HUES64 (cell line): Measurements from ENCODE around the gene GRM7.

Experiments
- H3K27ac ChIP-seq: 2 replicates; pipeline ENCODE4 v1.7.0; 2013; ENCODE audit warnings: low read depth, low read length, inconsistent platforms
- H3K27me3 ChIP-seq: 2 replicates; pipeline ENCODE4 v1.6.1; 2013; ENCODE audit warnings: mild to moderate bottlenecking, low read length; ENCODE audit not compliant: insufficient read depth
- H3K36me3 ChIP-seq: 2 replicates; pipeline ENCODE4 v1.6.1; 2013; ENCODE audit warnings: mild to moderate bottlenecking, low read length; ENCODE audit not compliant: insufficient read depth
- H3K4me1 ChIP-seq: 2 replicates; pipeline ENCODE4 v1.6.1; 2013; ENCODE audit warnings: mild to moderate bottlenecking, low read length, moderate library complexity; ENCODE audit not compliant: insufficient read depth
- H3K4me3 ChIP-seq: 2 replicates; pipeline ENCODE4 v1.5.1; 2013; ENCODE audit warnings: mild to moderate bottlenecking, low read length, moderate library complexity
- H3K9ac ChIP-seq: 2 replicates; pipeline ENCODE4 v1.6.1; 2013; ENCODE audit warnings: mild to moderate bottlenecking, low read depth, low read length
- H3K9me3 ChIP-seq: 2 replicates; pipeline ENCODE4 v1.6.1; 2013; ENCODE audit warnings: low read depth, low read length; ENCODE audit not compliant: insufficient read depth
- WGBS: fragments of 150-250, 120-280 bp; methylation state at CpG from one replicate; pipeline ENCODE4 v1.1.7; 2013; ENCODE audit warnings: missing lambda C conversion rate; 5-methylcytosine and 5-hydroxymethylcytosine counted together

GRM7 gene

GRCh38 chr3:7651274-7651673 lies 790.4 kb downstream of the GRM7 start:
- no peak overlapping the region for H3K9ac ChIP-seq
- H3K27ac ChIP-seq = no peak overlapping the region; the same call in 1 of the 2 replicates
- H3K9me3 ChIP-seq = no peaks in the 10 kb centered on the region
- H3K4me3 ChIP-seq = no peak overlapping the region
- 62% methylated on average over 2 of the region's 2 CpGs for WGBS
- H3K36me3 ChIP-seq = no peaks in the 10 kb centered on the region
- H3K27me3 ChIP-seq = no peaks in the 10 kb centered on the region
- H3K4me1 ChIP-seq = peaks cover 8% of the 10 kb centered on the region; the same call in 1 of the 2 replicates

GRCh38 chr3:7657214-7658112 lies 796.5 kb downstream of the GRM7 start:
- WGBS = 100% methylated on average over 3 of the region's 4 CpGs
- H3K9me3 ChIP-seq = no peaks in the 10 kb centered on the region

GRCh38 chr3:7658294-7658693 lies 797.4 kb downstream of the GRM7 start:
- H3K4me1 ChIP-seq = no peaks in the 10 kb centered on the region
- no peak overlapping the region for H3K27ac ChIP-seq
- H3K36me3 ChIP-seq = no peaks in the 10 kb centered on the region
- 96% methylated on average over 3 of the region's 3 CpGs for WGBS
- H3K9me3 ChIP-seq = no peaks in the 10 kb centered on the region
- H3K4me3 ChIP-seq = no peak overlapping the region
- H3K9ac ChIP-seq = no peak overlapping the region
- no peaks in the 10 kb centered on the region for H3K27me3 ChIP-seq

More at GRCh38 chr3:7657214-7658112, 796.5 kb downstream of the GRM7 start:
- H3K27ac ChIP-seq = no peak overlapping the region
- no peaks in the 10 kb centered on the region for H3K36me3 ChIP-seq
- H3K9ac ChIP-seq = no peak overlapping the region
- no peak overlapping the region for H3K4me3 ChIP-seq
- H3K27me3 ChIP-seq = no peaks in the 10 kb centered on the region
- no peaks in the 10 kb centered on the region for H3K4me1 ChIP-seq

- Histone ChIP-seq H3K9me3 (no peaks in the 10 kb centered on the region), H3K27me3 (no peaks in the 10 kb centered on the region), H3K4me1 (no peaks in the 10 kb centered on the region), H3K36me3 (no peaks in the 10 kb centered on the region), H3K4me3 (no peak overlapping the region), H3K27ac (no peak overlapping the region), H3K9ac (no peak overlapping the region)
- WGBS = 100% methylated on average over 1 of the region's 1 CpG
These were observed 798.2 kb downstream of the GRM7 start for GRCh38 chr3:7659079-7659478.

GRCh38 chr3:7663771-7664170 lies 802.9 kb downstream of the GRM7 start:
- Histone ChIP-seq H3K27me3 (no peaks in the 10 kb centered on the region), H3K4me1 (no peaks in the 10 kb centered on the region), H3K9me3 (no peaks in the 10 kb centered on the region), H3K27ac (no peak overlapping the region), H3K4me3 (no peak overlapping the region), H3K36me3 (no peaks in the 10 kb centered on the region), H3K9ac (no peak overlapping the region)
- WGBS = over 99% methylated on average over 4 of the region's 4 CpGs

- Histone ChIP-seq H3K27me3 (no peaks in the 10 kb centered on the region), H3K9ac (no peak overlapping the region), H3K27ac (no peak overlapping the region), H3K4me3 (no peak overlapping the region), H3K36me3 (no peaks in the 10 kb centered on the region), H3K4me1 (no peaks in the 10 kb centered on the region), H3K9me3 (no peaks in the 10 kb centered on the region)
- no CpG with 5 or more reads among the region's 1 CpG for WGBS
These were observed 806.9 kb downstream of the GRM7 start for GRCh38 chr3:7667774-7668173.

- no peak overlapping the region for H3K9ac ChIP-seq
- no peak overlapping the region for H3K27ac ChIP-seq
- no peaks in the 10 kb centered on the region for H3K9me3 ChIP-seq
- no peaks in the 10 kb centered on the region for H3K36me3 ChIP-seq
- H3K27me3 ChIP-seq = no peaks in the 10 kb centered on the region
- no peaks in the 10 kb centered on the region for H3K4me1 ChIP-seq
- 98% methylated on average over 3 of the region's 3 CpGs for WGBS
- H3K4me3 ChIP-seq = no peak overlapping the region
These were observed 808.7 kb downstream of the GRM7 start for GRCh38 chr3:7669641-7670040.

GRCh38 chr3:7678521-7678920 lies 817.6 kb downstream of the GRM7 start:
- 93% methylated on average over 3 of the region's 3 CpGs for WGBS
- H3K27me3 ChIP-seq = no peaks in the 10 kb centered on the region
- H3K4me1 ChIP-seq = peaks cover 12% of the 10 kb centered on the region
- no peaks in the 10 kb centered on the region for H3K9me3 ChIP-seq
- H3K27ac ChIP-seq = no peak overlapping the region
- no peak overlapping the region for H3K9ac ChIP-seq
- H3K4me3 ChIP-seq = no peak overlapping the region
- H3K36me3 ChIP-seq = no peaks in the 10 kb centered on the region

- 58% methylated on average over 3 of the region's 4 CpGs for WGBS
- H3K27ac ChIP-seq = peak overlapping the region; percentile 93; the same call in 1 of the 2 replicates
These were observed 821.9 kb downstream of the GRM7 start for GRCh38 chr3:7682822-7683229.

GRCh38 chr3:7683426-7683825 lies 822.5 kb downstream of the GRM7 start:
- peak overlapping the region; percentile 93; the same call in 1 of the 2 replicates for H3K27ac ChIP-seq
- H3K9me3 ChIP-seq = peaks cover 6% of the 10 kb centered on the region; the same call in 1 of the 2 replicates
- H3K36me3 ChIP-seq = no peaks in the 10 kb centered on the region
- no peaks in the 10 kb centered on the region for H3K27me3 ChIP-seq
- no peak overlapping the region for H3K4me3 ChIP-seq
- no CpG with 5 or more reads among the region's 1 CpG for WGBS
- peak overlapping the region; percentile 3; the same call in 1 of the 2 replicates for H3K9ac ChIP-seq
- H3K4me1 ChIP-seq = peaks cover 20% of the 10 kb centered on the region

More at GRCh38 chr3:7682822-7683229, 821.9 kb downstream of the GRM7 start:
- H3K9me3 ChIP-seq = peaks cover 6% of the 10 kb centered on the region; the same call in 1 of the 2 replicates
- H3K27me3 ChIP-seq = no peaks in the 10 kb centered on the region
- H3K4me3 ChIP-seq = no peak overlapping the region
- no peaks in the 10 kb centered on the region for H3K36me3 ChIP-seq
- H3K4me1 ChIP-seq = peaks cover 20% of the 10 kb centered on the region
- 0 out of 2 replicates have a peak overlapping the region, but pooled peaks have one; percentile 3 for H3K9ac ChIP-seq

GRCh38 chr3:7684182-7684715 lies 823.3 kb downstream of the GRM7 start:
- 87% methylated on average over 1 of the region's 1 CpG for WGBS
- Histone ChIP-seq H3K9ac (no peak overlapping the region), H3K9me3 (peaks cover 6% of the 10 kb centered on the region; the same call in 1 of the 2 replicates), H3K36me3 (no peaks in the 10 kb centered on the region), H3K27ac (no peak overlapping the region; the same call in 1 of the 2 replicates), H3K27me3 (no peaks in the 10 kb centered on the region), H3K4me1 (peaks cover 20% of the 10 kb centered on the region), H3K4me3 (no peak overlapping the region)
